GM12878 (cell line): ENCODE results near the gene KIF2A. TPM values are rescaled to one million over a fixed set of nuclear protein-coding genes. Genes with fewer than 3 reads are reported as not detected.

Experiments used
- ATF7 ChIP-seq: fragments of 450-650 bp; IDR thresholded peaks from 2 replicates; pipeline ENCODE4 v1.6.1; 2016; ENCODE audit warnings: low read depth, mild to moderate bottlenecking
- CHD2 ChIP-seq: IDR thresholded peaks from 2 replicates; pipeline ENCODE4 v1.6.1; 2011; ENCODE audit warnings: low read depth, low read length, improper control_type of control experiment, borderline replicate concordance
- CREB1 ChIP-seq: IDR thresholded peaks from 2 replicates; pipeline ENCODE4 v1.6.1; 2012; ENCODE audit warnings: low read depth, mild to moderate bottlenecking, inconsistent platforms
- DPF2 ChIP-seq: fragments of 450-650 bp; IDR thresholded peaks from 2 replicates; pipeline ENCODE4 v1.6.1; 2017; ENCODE audit warnings: mild to moderate bottlenecking
- HDGF ChIP-seq: fragments of 450-650 bp; IDR thresholded peaks from 2 replicates; pipeline ENCODE4 v1.6.1; 2016; ENCODE audit warnings: antibody characterized with exemption
- IKZF1 ChIP-seq: fragments of 450-650 bp; conservative IDR thresholded peaks from 2 replicates; pipeline ENCODE4 v1.6.1; 2017; ENCODE audit warnings: antibody characterized with exemption, mild to moderate bottlenecking
- IRF4 ChIP-seq: IDR thresholded peaks from 2 replicates; pipeline ENCODE4 v1.6.1; 2011; ENCODE audit warnings: low read depth, low read length
- NRF1 ChIP-seq: conservative IDR thresholded peaks from 2 replicates; pipeline ENCODE4 v1.6.1; 2011; ENCODE audit warnings: mild to moderate bottlenecking, low read depth, low read length, improper control_type of control experiment
- POLR2A ChIP-seq: IDR thresholded peaks from 2 replicates; pipeline ENCODE4 v1.6.1; 2011; ENCODE audit warnings: low read depth, mild to moderate bottlenecking, low read length
- POLR2AphosphoS2 ChIP-seq: IDR thresholded peaks from 2 replicates; pipeline ENCODE4 v1.6.1; 2011; ENCODE audit warnings: low read depth, mild to moderate bottlenecking, low read length, improper control_type of control experiment, moderate library complexity
- SIN3A ChIP-seq: IDR thresholded peaks from 2 replicates; pipeline ENCODE4 v1.6.1; 2012; ENCODE audit warnings: low read depth, low read length, improper control_type of control experiment
- SP1 ChIP-seq: IDR thresholded peaks from one replicate; pipeline ENCODE4 v1.6.1; 2011; ENCODE audit warnings: low read depth, low read length
- TBL1XR1 ChIP-seq: IDR thresholded peaks from 2 replicates; pipeline ENCODE4 v1.6.1; 2012; ENCODE audit warnings: low read depth, low read length, improper control_type of control experiment
- polyA plus RNA-seq, 11 experiments: library from polyadenylated mRNA; depleted of rRNA in 4 of 11; unstranded in 6 of 11; stranded (reverse) in 5 of 11; fragments of >200 nt; fragmentation: Nextera tagmentation in 4 of 11; fragmentation: Illumina TruSeq in 1 of 11; extraction: Ambion mirVana in 4 of 11; extraction: Trizol in 1 of 11; gene quantifications; 1 replicate in 1 of 11; 2 replicates in 10 of 11; pipeline versions ENCODE4 v1.2.1 to v1.2.3, GENCODE V29; 2011 to 2016; ENCODE audit warnings: inconsistent platforms in 2 of 11, missing spikeins in 2 of 11, low read depth in 1 of 11
- total RNA-seq, 4 experiments: library from RNA; depleted of rRNA in 3 of 4; stranded (reverse); fragments of >200 nt in 3 of 4; fragmentation: Illumina TruSeq in 1 of 4; extraction: Trizol in 1 of 4; gene quantifications; 2 replicates each; pipeline versions ENCODE4 v1.2.1 to v1.2.3, GENCODE V29; 2013 to 2021
- TF ChIP-seq, protein P1 (sequence below): fragments of 150-350 bp; IDR thresholded peaks from 2 replicates; pipeline ENCODE4 v1.6.1; 2016; ENCODE audit warnings: low read depth, low read length
- TF ChIP-seq, protein P2 (sequence below): fragments of 450-650 bp; IDR thresholded peaks from 2 replicates; pipeline ENCODE4 v1.6.1; 2016; ENCODE audit warnings: mild to moderate bottlenecking
- TF ChIP-seq, protein P3 (sequence below): IDR thresholded peaks from 2 replicates; pipeline ENCODE4 v1.6.1; 2012; ENCODE audit warnings: low read depth, low read length, improper control_type of control experiment
- TF ChIP-seq, protein P4 (sequence below): fragments of 450-650 bp; formaldehyde crosslinking; IDR thresholded peaks from 2 replicates; pipeline ENCODE4 v1.5.0; 2022; ENCODE audit warnings: mild to moderate bottlenecking, missing genetic modification characterization
- TF ChIP-seq, protein P5 (sequence below): IDR thresholded peaks from 2 replicates; pipeline ENCODE4 v1.6.1; 2011; ENCODE audit warnings: low read depth, mild to moderate bottlenecking, low read length, moderate library complexity, borderline replicate concordance; ENCODE audit errors: extremely low read depth

KIF2A gene
- total and polyA plus RNA-seq, 10 of the 15 experiments (the other 5 are each of a cell fraction or from before 2014, with no cell fraction given) = 35.9 to 124 (median 80.1) TPM

DNA sequence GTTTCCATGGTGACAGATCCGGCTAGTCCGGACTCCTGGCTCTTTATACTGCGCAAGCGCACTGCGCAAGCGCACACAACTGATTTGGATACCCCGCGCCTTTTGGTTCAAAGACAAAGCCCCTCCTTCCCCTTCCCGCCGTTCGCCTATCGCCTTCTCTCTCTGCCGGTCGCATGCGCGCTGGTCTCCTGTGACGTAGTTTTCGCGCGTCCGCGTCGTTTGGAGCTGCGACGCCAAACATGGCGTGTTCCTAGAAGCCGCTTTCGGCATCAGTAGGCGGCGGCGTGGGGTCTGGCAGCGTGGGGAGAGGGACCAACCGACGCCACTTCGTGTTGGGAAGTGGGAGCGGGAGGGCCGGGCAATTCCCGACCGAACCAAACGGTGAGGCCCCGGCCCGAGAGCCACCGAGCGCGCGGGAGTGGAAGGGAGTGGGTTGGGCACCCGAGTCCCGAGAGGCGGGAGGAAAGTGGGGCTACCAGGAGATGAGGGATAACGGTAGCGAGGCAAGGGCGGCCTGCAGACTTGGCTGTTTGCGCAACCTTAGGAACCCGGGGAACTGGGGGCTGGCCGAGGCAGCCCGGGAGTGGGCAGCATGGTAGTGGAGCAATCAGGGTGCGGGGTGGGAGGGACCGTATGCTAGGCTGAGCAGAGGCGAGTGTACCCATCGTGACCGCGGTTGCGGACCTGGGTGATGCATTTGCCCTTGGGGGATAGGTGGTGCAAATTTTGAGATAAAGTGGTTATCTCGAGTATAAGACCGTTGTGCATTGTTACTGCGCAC is 106.7 kb downstream of the KIF2A start, which contains the start of gene IPO11 (continued):
- TF ChIP-seq, protein P1, sequence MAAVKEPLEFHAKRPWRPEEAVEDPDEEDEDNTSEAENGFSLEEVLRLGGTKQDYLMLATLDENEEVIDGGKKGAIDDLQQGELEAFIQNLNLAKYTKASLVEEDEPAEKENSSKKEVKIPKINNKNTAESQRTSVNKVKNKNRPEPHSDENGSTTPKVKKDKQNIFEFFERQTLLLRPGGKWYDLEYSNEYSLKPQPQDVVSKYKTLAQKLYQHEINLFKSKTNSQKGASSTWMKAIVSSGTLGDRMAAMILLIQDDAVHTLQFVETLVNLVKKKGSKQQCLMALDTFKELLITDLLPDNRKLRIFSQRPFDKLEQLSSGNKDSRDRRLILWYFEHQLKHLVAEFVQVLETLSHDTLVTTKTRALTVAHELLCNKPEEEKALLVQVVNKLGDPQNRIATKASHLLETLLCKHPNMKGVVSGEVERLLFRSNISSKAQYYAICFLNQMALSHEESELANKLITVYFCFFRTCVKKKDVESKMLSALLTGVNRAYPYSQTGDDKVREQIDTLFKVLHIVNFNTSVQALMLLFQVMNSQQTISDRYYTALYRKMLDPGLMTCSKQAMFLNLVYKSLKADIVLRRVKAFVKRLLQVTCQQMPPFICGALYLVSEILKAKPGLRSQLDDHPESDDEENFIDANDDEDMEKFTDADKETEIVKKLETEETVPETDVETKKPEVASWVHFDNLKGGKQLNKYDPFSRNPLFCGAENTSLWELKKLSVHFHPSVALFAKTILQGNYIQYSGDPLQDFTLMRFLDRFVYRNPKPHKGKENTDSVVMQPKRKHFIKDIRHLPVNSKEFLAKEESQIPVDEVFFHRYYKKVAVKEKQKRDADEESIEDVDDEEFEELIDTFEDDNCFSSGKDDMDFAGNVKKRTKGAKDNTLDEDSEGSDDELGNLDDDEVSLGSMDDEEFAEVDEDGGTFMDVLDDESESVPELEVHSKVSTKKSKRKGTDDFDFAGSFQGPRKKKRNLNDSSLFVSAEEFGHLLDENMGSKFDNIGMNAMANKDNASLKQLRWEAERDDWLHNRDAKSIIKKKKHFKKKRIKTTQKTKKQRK = peak; percentile 17; the same call in 1 of the 2 replicates
- TF ChIP-seq NRF1 = peak; percentile 85
- TF ChIP-seq CREB1 = peak; percentile 100
- TF ChIP-seq, protein P2, sequence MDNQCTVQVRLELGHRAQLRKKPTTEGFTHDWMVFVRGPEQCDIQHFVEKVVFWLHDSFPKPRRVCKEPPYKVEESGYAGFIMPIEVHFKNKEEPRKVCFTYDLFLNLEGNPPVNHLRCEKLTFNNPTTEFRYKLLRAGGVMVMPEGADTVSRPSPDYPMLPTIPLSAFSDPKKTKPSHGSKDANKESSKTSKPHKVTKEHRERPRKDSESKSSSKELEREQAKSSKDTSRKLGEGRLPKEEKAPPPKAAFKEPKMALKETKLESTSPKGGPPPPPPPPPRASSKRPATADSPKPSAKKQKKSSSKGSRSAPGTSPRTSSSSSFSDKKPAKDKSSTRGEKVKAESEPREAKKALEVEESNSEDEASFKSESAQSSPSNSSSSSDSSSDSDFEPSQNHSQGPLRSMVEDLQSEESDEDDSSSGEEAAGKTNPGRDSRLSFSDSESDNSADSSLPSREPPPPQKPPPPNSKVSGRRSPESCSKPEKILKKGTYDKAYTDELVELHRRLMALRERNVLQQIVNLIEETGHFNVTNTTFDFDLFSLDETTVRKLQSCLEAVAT = no peak
- no peak for TF ChIP-seq IRF4
- TF ChIP-seq POLR2A = peak; percentile 98
- TF ChIP-seq POLR2AphosphoS2 = peak; percentile 78; the same call in 1 of the 2 replicates
- TF ChIP-seq SP1 = peak; percentile 82
- TF ChIP-seq, protein P3, sequence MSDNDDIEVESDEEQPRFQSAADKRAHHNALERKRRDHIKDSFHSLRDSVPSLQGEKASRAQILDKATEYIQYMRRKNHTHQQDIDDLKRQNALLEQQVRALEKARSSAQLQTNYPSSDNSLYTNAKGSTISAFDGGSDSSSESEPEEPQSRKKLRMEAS = peak; percentile 73; the same call in 1 of the 2 replicates
- TF ChIP-seq TBL1XR1 = peak; percentile 36; the same call in 1 of the 2 replicates
- peak; percentile 71 for TF ChIP-seq ATF7
- 0 out of 2 replicates have a peak, but pooled peaks have one; percentile 54 for TF ChIP-seq HDGF
- TF ChIP-seq IKZF1 = peak; percentile 88
- TF ChIP-seq CHD2 = peak; percentile 87
- TF ChIP-seq, protein P4, sequence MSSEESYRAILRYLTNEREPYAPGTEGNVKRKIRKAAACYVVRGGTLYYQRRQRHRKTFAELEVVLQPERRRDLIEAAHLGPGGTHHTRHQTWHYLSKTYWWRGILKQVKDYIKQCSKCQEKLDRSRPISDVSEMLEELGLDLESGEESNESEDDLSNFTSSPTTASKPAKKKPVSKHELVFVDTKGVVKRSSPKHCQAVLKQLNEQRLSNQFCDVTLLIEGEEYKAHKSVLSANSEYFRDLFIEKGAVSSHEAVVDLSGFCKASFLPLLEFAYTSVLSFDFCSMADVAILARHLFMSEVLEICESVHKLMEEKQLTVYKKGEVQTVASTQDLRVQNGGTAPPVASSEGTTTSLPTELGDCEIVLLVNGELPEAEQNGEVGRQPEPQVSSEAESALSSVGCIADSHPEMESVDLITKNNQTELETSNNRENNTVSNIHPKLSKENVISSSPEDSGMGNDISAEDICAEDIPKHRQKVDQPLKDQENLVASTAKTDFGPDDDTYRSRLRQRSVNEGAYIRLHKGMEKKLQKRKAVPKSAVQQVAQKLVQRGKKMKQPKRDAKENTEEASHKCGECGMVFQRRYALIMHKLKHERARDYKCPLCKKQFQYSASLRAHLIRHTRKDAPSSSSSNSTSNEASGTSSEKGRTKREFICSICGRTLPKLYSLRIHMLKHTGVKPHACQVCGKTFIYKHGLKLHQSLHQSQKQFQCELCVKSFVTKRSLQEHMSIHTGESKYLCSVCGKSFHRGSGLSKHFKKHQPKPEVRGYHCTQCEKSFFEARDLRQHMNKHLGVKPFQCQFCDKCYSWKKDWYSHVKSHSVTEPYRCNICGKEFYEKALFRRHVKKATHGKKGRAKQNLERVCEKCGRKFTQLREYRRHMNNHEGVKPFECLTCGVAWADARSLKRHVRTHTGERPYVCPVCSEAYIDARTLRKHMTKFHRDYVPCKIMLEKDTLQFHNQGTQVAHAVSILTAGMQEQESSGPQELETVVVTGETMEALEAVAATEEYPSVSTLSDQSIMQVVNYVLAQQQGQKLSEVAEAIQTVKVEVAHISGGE (CRISPR knock-in tag) = no peak
- TF ChIP-seq SIN3A = peak; percentile 98
- no peak for TF ChIP-seq DPF2
- TF ChIP-seq, protein P5, sequence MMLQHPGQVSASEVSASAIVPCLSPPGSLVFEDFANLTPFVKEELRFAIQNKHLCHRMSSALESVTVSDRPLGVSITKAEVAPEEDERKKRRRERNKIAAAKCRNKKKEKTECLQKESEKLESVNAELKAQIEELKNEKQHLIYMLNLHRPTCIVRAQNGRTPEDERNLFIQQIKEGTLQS = peak; percentile 95
